Stomach (tissue), 4 donors: Measurements from ENCODE around the gene ESPNL.

Source experiments
- EP300 ChIP-seq: sonication (generic); formaldehyde crosslinking; IDR thresholded peaks from one replicate; pipeline ENCODE4 v1.6.1; 2017; ENCODE audit warnings: antibody characterized with exemption
- POLR2A ChIP-seq, 4 donors: fragments of 450-650 bp; IDR thresholded peaks; one replicate each; pipeline ENCODE4 v1.6.1; 2016; ENCODE audit warnings: antibody characterized with exemption in 4 of 4, control low read depth in 2 of 4, mild to moderate bottlenecking in 1 of 4, moderate library complexity in 1 of 4
- TF ChIP-seq, protein P1 (sequence below), 7 experiments: fragments of 450-650 bp in 4 of 7; fragments of 200-600 bp in 3 of 7; sonication (generic) in 3 of 7; IDR thresholded peaks; one replicate each; pipeline ENCODE4 v1.5.1; 2016 to 2019; ENCODE audit warnings: antibody characterized with exemption in 7 of 7, control low read depth in 2 of 7, mild to moderate bottlenecking in 1 of 7

DNA sequence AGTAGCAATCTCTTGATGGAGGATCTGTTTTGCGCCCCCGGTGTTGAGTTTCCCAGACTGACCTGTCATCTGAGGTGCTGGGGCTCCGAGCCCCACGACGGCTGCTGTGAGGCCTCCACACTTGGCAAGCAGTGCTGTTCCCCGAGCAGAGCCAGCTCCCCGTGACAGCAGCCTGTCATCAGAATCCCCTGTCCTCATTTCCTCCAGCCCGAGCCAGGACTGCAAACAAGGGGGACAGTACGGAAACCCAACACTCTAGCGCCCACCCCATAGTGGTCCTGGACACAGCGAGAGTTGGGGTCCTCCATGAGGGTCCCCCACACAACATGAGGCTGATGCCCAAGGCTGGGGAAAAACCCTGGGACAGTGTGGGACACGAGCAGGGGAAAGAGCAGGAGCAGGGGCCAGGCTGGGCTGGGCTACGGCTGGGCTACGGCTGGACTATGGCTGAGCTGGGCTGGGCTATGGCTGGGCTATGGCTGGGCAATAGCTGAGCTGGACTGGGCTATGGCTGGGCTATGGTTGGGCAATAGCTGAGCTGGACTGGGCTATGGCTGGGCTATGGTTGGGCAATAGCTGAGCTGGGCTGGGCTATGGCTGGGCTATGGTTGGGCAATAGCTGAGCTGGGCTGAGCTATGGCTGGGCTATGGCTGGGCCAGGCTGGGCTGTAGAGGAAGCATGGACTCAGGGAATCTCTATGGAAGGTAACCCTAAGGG is 36.8 kb downstream of the ESPNL start:
- TF ChIP-seq, protein P1, sequence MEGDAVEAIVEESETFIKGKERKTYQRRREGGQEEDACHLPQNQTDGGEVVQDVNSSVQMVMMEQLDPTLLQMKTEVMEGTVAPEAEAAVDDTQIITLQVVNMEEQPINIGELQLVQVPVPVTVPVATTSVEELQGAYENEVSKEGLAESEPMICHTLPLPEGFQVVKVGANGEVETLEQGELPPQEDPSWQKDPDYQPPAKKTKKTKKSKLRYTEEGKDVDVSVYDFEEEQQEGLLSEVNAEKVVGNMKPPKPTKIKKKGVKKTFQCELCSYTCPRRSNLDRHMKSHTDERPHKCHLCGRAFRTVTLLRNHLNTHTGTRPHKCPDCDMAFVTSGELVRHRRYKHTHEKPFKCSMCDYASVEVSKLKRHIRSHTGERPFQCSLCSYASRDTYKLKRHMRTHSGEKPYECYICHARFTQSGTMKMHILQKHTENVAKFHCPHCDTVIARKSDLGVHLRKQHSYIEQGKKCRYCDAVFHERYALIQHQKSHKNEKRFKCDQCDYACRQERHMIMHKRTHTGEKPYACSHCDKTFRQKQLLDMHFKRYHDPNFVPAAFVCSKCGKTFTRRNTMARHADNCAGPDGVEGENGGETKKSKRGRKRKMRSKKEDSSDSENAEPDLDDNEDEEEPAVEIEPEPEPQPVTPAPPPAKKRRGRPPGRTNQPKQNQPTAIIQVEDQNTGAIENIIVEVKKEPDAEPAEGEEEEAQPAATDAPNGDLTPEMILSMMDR (IDR thresholded peaks at IDR 0.05): no peak
- TF ChIP-seq POLR2A (IDR thresholded peaks at IDR 0.05) (no peak), EP300 (no peak)
